Caki2 (cell line): ENCODE results near the gene APOBEC3H. TPM values are rescaled to one million over a fixed set of nuclear protein-coding genes. Genes with fewer than 3 reads are reported as not detected.
"Not testable (repeated sequence)": the region's sequence is repeated elsewhere in the genome, so short reads cannot be mapped to it uniquely, and the experiment has no call there.

Experiments
- DNase-seq: peaks from one replicate; pipeline ENCODE4 v3.0.0-alpha.2; 2015; ENCODE audit warnings: low read depth
- in situ Hi-C: cut with HindIII; loops from 2 replicates; pipeline ENCODE4 v1.10.0; 2016; ENCODE audit warnings: low sequenced_read_pairs, low pct_unique_long_range_greater_than_20kb, mixed read lengths
- total RNA-seq: library from RNA; depleted of rRNA; stranded (reverse); fragments of >200 nt; shearing (Covaris generic); gene quantifications from 2 replicates; pipeline ENCODE4 v1.2.3, GENCODE V29; 2014; ENCODE audit warnings: low replicate concordance

APOBEC3H gene
- total RNA-seq, 1 experiment from 2014 or later: 2.0 TPM

- DNase-seq, in situ Hi-C loops: not testable (repeated sequence)
Observed at GRCh38 chr22:39079054-39079637, 17.9 kb upstream of the APOBEC3H start.

GRCh38 chr22:39080052-39080762 is 16.8 kb upstream of the APOBEC3H start:
- no peak for DNase-seq
- in situ Hi-C loops: no loop called here

- DNase-seq: no peak
Observed at GRCh38 chr22:39081016-39081415, 16.0 kb upstream of the APOBEC3H start.

GRCh38 chr22:39081598-39081997 is 15.4 kb upstream of the APOBEC3H start:
- in situ Hi-C loops: no loop called here

More at GRCh38 chr22:39081016-39081415, 16.0 kb upstream of the APOBEC3H start:
- in situ Hi-C loops: no loop called here

GRCh38 chr22:39083212-39084165 is 13.6 kb upstream of the APOBEC3H start:
- in situ Hi-C loops: no loop called here

More at GRCh38 chr22:39081598-39081997, 15.4 kb upstream of the APOBEC3H start:
- DNase-seq: no peak

GRCh38 chr22:39084666-39085065 is 12.4 kb upstream of the APOBEC3H start:
- no peak for DNase-seq
- in situ Hi-C loops: no loop called here

More at GRCh38 chr22:39083212-39084165, 13.6 kb upstream of the APOBEC3H start:
- no peak for DNase-seq

GRCh38 chr22:39087098-39087497 is 9.9 kb upstream of the APOBEC3H start:
- in situ Hi-C loops: no loop called here
- DNase-seq: no peak

- DNase-seq: no peak
- in situ Hi-C loops: no loop called here
Observed at GRCh38 chr22:39087881-39088684, 9.0 kb upstream of the APOBEC3H start.

GRCh38 chr22:39088685-39089032 is 8.4 kb upstream of the APOBEC3H start:
- DNase-seq: no peak
- in situ Hi-C loops: no loop called here

- no peak for DNase-seq
- in situ Hi-C loops: no loop called here
Observed at GRCh38 chr22:39089928-39090327, 7.1 kb upstream of the APOBEC3H start.

- in situ Hi-C loops: no loop called here
- DNase-seq: no peak
Observed at GRCh38 chr22:39090426-39091064, 6.5 kb upstream of the APOBEC3H start.

GRCh38 chr22:39091126-39092081 is 5.6 kb upstream of the APOBEC3H start:
- in situ Hi-C loops: no loop called here
- DNase-seq: no peak

- in situ Hi-C loops: no loop called here
- no peak for DNase-seq
Observed at GRCh38 chr22:39092111-39092862, 4.8 kb upstream of the APOBEC3H start.

- in situ Hi-C loops: no loop called here
- DNase-seq: no peak
Observed at GRCh38 chr22:39094717-39095389, 2.2 kb upstream of the APOBEC3H start.

GRCh38 chr22:39095971-39096370 is 1.1 kb upstream of the APOBEC3H start:
- DNase-seq: no peak
- in situ Hi-C loops: no loop called here

- in situ Hi-C loops: no loop called here
- no peak for DNase-seq
Observed at GRCh38 chr22:39098026-39098425, 982 bp downstream of the APOBEC3H start.
